GM20000 (cell line): ENCODE measurements around the gene TAS1R3.
"Not testable (repeated sequence)": the region's sequence is repeated elsewhere in the genome, so short reads cannot be mapped to it uniquely, and the experiment has no call there.

Experiments
- DNase-seq: peaks from one replicate; pipeline ENCODE4 v3.0.0; 2012; ENCODE audit warnings: low spot score
- CTCF ChIP-seq: IDR thresholded peaks from 2 replicates; pipeline ENCODE4 v1.5.1; 2012; ENCODE audit warnings: mild to moderate bottlenecking, control low read depth; ENCODE audit errors: extremely low read depth, missing control alignments

Gene TAS1R3

GRCh38 chr1:1313500-1314236 lies 17.4 kb upstream of the TAS1R3 start:
- DNase-seq, result no peak
- no peak for TF ChIP-seq CTCF

- TF ChIP-seq CTCF, result no peak
- DNase-seq, result no peak
Observed at GRCh38 chr1:1314237-1314586, 16.9 kb upstream of the TAS1R3 start.

GRCh38 chr1:1314678-1315335 lies 16.3 kb upstream of the TAS1R3 start:
- no peak for TF ChIP-seq CTCF
- DNase-seq, result no peak

- no peak for TF ChIP-seq CTCF
- DNase-seq, result no peak
Observed at GRCh38 chr1:1315435-1315954, 15.6 kb upstream of the TAS1R3 start.

GRCh38 chr1:1316199-1316598 lies 14.9 kb upstream of the TAS1R3 start:
- DNase-seq, result not testable (repeated sequence)

- no peak for DNase-seq
- TF ChIP-seq CTCF, result no peak
Observed at GRCh38 chr1:1317420-1317819, 13.7 kb upstream of the TAS1R3 start.

- no peak for DNase-seq
- TF ChIP-seq CTCF, result no peak
Observed at GRCh38 chr1:1318131-1318652, 12.9 kb upstream of the TAS1R3 start.
